Activated T-cell treated with anti-CD3 and anti-CD28 coated beads for 4 hours (primary cell): ENCODE data around the gene MZT2A.
"Not testable (repeated sequence)": the region's sequence is repeated elsewhere in the genome, so short reads cannot be mapped to it uniquely, and the experiment has no call there.

Source experiments
- DNase-seq: peaks from one replicate; pipeline ENCODE4 v3.0.0-alpha.2; 2020

The MZT2A gene

GRCh38 chr2:131519871-131520470 is 27.8 kb upstream of the MZT2A start:
- DNase-seq = not testable (repeated sequence)

- no peak for DNase-seq
These were observed 27.3 kb upstream of the MZT2A start for GRCh38 chr2:131519466-131519865.

- DNase-seq = not testable (repeated sequence)
These were observed 26.3 kb upstream of the MZT2A start for GRCh38 chr2:131518531-131518930.

DNA sequence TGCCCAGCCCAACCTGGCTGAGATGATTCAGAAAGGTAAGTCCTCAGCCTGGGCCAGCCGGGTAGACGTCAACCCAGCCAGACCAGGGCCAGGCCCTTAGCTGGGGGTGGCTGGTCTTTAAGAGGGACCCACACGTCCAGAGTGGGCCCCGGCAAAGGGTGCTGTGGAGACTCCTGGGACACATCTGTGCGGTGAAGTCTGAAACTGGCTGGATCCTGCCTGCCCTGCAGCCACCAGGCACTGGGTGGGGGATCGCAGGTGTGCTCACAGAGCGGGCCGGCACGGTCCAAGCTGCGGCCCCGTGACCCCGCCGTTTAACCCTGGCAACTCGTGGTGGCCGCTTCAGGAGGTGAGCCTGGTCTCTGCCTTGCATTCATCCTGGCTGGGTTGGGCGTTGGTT is 25.7 kb upstream of the MZT2A start:
- DNase-seq = not testable (repeated sequence)

GRCh38 chr2:131517106-131517831 is 25.1 kb upstream of the MZT2A start:
- no peak for DNase-seq

DNA sequence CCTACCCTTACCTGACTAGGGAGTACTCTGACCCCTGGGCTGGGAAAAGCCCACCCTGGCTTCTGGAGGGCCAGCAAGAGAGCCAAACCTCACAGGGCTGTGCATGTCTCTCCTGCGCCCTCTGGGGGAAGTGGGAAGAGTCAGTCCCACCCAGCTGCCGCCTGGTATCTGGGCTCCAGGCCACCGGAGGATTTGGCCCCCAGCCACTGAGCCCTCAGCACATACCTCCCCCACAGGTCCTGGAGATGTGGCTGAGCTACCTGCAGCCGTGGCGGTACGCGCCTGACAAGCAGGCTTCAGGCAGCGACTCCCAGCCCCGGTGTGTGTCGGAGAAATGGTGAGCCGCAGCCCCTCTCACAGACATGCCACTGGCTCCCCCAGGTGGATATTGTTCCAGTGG is 24.4 kb upstream of the MZT2A start:
- not testable (repeated sequence) for DNase-seq

GRCh38 chr2:131516011-131516410 is 23.8 kb upstream of the MZT2A start:
- DNase-seq = no peak

DNA sequence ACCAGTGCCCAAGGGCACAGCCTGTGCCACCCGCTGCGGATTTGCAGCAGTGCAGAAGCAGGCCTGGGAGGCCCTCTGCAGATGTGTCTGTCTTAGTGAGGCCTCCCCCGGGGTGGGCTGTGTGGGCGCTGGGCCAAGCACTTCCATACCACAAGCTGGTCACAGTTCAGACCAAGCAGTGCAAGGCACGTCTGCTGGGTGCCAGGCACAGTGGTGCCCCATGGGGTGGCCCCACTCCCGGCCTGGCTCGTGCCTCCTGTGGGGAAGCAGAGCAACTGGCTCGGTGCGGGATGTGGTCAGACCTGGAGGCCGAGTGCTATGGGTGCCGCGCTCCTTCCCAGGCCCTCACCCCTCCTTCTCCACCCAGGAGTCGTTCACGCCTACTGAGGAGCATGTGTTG is 23.0 kb upstream of the MZT2A start:
- not testable (repeated sequence) for DNase-seq

GRCh38 chr2:131514408-131515166 is 22.4 kb upstream of the MZT2A start:
- not testable (repeated sequence) for DNase-seq

DNA sequence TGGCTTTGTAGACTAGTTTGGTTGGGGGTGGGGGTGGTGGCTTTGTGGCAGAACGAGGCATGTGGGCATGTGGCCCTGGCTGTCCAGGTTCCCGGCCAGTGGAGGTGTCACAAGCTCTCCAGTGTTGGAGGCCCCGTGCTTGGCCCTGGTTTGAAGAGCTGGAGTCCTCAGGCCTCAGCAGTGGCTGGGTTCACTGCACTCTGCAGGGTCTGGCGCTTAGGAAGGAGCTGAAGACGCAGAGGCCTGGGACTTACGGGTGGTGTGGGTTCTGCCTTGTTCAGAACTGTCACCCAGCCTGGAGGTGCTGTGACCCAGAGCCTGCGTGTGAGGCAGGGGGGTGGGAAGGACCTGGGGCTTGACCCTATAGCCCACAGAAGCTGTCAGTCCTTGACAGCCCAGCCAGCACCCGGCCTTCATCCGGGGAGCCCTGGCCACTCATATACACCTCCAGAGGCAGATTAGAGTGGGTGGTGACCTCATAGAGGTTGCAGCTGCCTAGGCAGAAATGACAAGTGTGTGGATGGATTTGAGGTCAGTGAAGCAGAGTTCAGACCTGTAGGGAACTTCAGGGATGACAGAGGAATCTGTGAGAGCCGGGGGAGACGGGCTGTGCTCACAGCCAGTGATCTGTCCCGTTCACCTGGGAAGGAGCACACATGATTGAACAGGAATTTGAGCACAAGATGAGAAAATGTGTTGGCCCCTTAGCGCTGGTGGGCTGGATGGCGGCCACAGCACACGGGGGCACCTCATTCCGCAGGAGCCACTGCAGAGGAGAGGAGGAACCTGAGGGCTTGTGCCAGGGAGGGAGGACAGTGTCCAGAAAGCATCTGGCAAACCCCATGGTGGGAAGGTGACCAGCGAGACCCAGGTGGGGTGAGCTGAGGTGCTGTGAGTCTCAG is 20.0 kb upstream of the MZT2A start:
- not testable (repeated sequence) for DNase-seq

- not testable (repeated sequence) for DNase-seq
These were observed 19.2 kb upstream of the MZT2A start for GRCh38 chr2:131511291-131511968.

GRCh38 chr2:131509615-131510014 is 17.4 kb upstream of the MZT2A start:
- no peak for DNase-seq

- not testable (repeated sequence) for DNase-seq
These were observed 12.0 kb upstream of the MZT2A start for GRCh38 chr2:131504082-131504750.

DNA sequence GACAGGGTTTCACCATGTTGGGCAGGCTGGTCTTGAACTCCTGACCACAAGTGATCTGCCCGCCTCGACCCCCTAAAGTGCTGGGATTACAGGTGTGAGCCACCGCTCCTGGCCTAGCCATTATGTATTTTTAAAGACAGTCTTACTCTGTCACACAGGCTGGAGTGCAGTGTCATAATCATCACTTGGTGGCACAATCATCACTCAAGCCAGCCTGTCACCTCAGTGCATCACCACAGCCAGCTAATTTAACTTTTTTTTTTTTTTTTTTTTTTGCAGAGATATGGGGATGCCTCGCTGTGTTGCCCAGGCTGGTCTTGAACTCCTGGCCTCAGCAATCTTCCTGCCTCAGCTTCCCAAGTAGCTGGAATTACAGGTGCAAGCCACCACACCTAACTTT is 11.4 kb upstream of the MZT2A start:
- not testable (repeated sequence) for DNase-seq

GRCh38 chr2:131498321-131498973 is 6.2 kb upstream of the MZT2A start:
- not testable (repeated sequence) for DNase-seq

DNA sequence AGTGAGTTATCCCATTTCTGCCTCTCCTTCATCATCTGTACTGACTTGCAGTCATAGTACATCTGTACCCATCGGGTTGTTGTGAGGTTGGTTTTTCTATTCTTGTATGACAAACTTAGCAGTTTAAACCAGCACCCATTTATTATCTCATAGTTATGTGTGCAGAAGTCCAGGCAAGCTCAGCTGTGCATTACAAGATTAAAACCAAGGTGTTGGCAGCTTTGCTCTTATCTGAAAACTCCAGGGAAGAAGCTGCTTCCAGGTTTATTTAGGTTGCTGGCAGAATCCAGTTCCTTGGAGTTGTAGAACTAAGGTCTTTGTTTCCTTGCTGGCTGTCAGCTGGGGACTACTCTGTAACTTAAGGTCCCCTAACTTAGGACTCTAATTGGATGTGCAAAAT is 3.3 kb upstream of the MZT2A start:
- DNase-seq = not testable (repeated sequence)

- DNase-seq = no peak
These were observed 1.2 kb upstream of the MZT2A start for GRCh38 chr2:131493199-131493968.

DNA sequence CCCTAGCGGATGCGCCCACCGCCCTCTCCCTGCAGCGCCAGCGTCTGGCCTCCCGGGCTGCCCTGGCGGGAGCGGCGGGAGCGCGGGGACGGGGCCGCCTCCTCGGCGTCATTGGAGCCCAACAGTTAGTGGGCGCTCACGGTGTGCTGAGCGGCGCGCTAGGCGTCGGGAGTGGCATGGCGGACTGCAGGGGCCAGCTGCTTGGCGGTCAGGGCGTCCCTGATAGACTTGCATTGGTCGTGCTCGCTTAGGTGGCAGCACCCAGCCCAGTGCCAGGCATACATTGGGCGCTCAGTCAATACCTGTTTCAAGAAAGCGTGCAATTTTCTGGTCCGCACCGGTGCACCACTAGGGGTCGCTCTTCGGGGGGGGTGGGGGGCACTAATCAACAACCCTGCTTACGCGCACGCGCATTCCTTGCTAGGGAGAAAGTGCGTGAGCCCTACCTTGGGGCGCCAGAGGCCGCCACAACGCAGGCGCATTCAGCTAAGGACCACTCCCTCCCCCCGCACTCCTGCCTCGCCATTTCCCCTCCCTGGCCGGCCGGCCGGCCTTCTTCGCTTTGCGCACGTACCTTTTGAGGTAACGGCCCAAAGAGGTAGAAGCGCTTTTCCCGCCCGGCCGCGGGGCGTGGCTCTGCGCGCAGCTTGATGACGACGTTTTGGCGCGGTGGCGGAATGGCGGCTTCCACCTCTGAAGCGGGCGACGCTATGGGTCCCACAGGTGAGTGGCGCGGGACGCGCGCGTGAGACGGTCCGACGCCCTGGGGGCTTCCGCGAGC is 411 bp upstream of the MZT2A start:
- peak; percentile 85 for DNase-seq

- not testable (repeated sequence) for DNase-seq
These were observed 744 bp downstream of the MZT2A start for GRCh38 chr2:131491469-131491836.
